ENCODE results near the gene KLHL13.

DNA sequence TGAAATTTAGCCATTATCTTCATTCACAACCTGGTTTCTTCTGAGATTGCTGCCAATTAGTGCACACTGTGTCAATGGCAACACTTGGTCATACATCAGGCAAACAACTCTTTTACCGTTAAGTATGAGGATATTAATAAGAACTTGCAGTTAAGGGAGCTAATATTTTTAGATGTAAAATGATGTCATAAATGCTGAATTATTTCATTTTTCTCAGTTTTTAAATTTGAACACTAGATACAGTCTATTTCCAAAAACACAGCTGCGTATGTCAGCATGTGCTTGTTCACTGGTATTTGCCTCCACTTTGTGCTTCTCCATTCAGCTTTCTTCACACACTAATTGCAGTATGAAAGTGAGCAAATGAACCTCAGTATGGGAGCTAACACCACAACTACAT lies 1.6 kb downstream of the KLHL13 start:
- TF ChIP-seq, protein P1, sequence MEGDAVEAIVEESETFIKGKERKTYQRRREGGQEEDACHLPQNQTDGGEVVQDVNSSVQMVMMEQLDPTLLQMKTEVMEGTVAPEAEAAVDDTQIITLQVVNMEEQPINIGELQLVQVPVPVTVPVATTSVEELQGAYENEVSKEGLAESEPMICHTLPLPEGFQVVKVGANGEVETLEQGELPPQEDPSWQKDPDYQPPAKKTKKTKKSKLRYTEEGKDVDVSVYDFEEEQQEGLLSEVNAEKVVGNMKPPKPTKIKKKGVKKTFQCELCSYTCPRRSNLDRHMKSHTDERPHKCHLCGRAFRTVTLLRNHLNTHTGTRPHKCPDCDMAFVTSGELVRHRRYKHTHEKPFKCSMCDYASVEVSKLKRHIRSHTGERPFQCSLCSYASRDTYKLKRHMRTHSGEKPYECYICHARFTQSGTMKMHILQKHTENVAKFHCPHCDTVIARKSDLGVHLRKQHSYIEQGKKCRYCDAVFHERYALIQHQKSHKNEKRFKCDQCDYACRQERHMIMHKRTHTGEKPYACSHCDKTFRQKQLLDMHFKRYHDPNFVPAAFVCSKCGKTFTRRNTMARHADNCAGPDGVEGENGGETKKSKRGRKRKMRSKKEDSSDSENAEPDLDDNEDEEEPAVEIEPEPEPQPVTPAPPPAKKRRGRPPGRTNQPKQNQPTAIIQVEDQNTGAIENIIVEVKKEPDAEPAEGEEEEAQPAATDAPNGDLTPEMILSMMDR (IDR thresholded peaks at IDR 0.05), result no peak
- no peak for TF ChIP-seq EP300 (IDR thresholded peaks at IDR 0.05)

Measured in gastroesophageal sphincter (tissue), 3 donors.